A549 (cell line): Measurements from ENCODE around the gene CPE. TPM values are rescaled to one million over a fixed set of nuclear protein-coding genes. Genes with fewer than 3 reads are reported as not detected.
A peak's percentile ranks its signal among the peaks of the same experiment; 100 is the strongest.

Experiments
- ATAC-seq, 2 experiments: fragments of 200-7000 bp in 1 of 2; fragments of >200 bp in 1 of 2; cut with Nextera tagmentation in 1 of 2; cut with Tn5 transposase in 1 of 2; 3 replicates each; pipeline versions ENCODE4 v1.8.0 to v1.9.1; 2018 to 2020; ENCODE audit warnings: mild to moderate bottlenecking in 1 of 2, moderate library complexity in 1 of 2
- CTCF ChIA-PET: fragments of 300-600 bp; sonication (Branson Sonifier 250); formaldehyde crosslinking; extraction: SDS; loops from one replicate; lab custom pipeline; 2021; ENCODE audit warnings: antibody characterized with exemption, inconsistent platforms; lab: Yijun Ruan, JAX
- POLR2A ChIA-PET: fragments of 350-600 bp; formaldehyde crosslinking; extraction: SDS; loops from one replicate; lab custom pipeline; 2021; ENCODE audit warnings: antibody characterized with exemption, inconsistent platforms; lab: Yijun Ruan, JAX
- DNase-seq, 2 experiments: peaks; one replicate each; pipeline versions ENCODE4 v3.0.0 to v3.0.0-alpha.2; 2011 to 2016; ENCODE audit warnings: low read depth in 1 of 2, low spot score in 1 of 2
- FAIRE-seq: peaks from 2 replicates; lab custom pipeline; 2011; peaks lifted over from hg19 to GRCh38; lab: Jason Lieb, UNC
- H3K27ac ChIP-seq, 2 experiments: fragments of >200 bp; sonication (Bioruptor Twin); formaldehyde crosslinking; 3 replicates each; pipeline ENCODE4 v1.5.1; 2016 to 2017
- H3K4me1 ChIP-seq: fragments of >200 bp; sonication (Bioruptor Twin); formaldehyde crosslinking; 3 replicates; pipeline ENCODE4 v1.6.1; 2016
- H3K4me2 ChIP-seq: fragments of >200 bp; sonication (Bioruptor Twin); formaldehyde crosslinking; 3 replicates; pipeline ENCODE4 v1.6.1; 2016
- H3K4me3 ChIP-seq: fragments of >200 bp; sonication (Bioruptor Twin); formaldehyde crosslinking; 3 replicates; pipeline ENCODE4 v1.5.1; 2016
- H3K9me3 ChIP-seq: fragments of >200 bp; sonication (Bioruptor Twin); formaldehyde crosslinking; 3 replicates; pipeline ENCODE4 v1.6.1; 2016
- BHLHE40 ChIP-seq: IDR thresholded peaks from 2 replicates; pipeline ENCODE4 v1.6.1; 2012; ENCODE audit warnings: low read depth, low read length, inconsistent platforms
- CBX8 ChIP-seq: fragments of 200-600 bp; sonication (generic); IDR thresholded peaks from 2 replicates; pipeline ENCODE4 v1.6.1; 2016
- CEBPB ChIP-seq, 2 experiments: fragments of >200 bp in 1 of 2; sonication (Bioruptor Twin) in 1 of 2; formaldehyde crosslinking in 1 of 2; IDR thresholded peaks; 2 replicates each; pipeline ENCODE4 v1.6.1; 2012 to 2016
- CHD2 ChIP-seq: fragments of 150-350 bp; IDR thresholded peaks from 2 replicates; pipeline ENCODE4 v1.6.1; 2014; ENCODE audit warnings: low read length; ENCODE audit not compliant: partially characterized antibody
- EHF ChIP-seq: fragments of 250-450 bp; sonication (Bioruptor Pico); IDR thresholded peaks from 2 replicates; pipeline ENCODE4 v1.5.0; 2020; ENCODE audit warnings: mild to moderate bottlenecking
- EP300 ChIP-seq, 2 experiments: fragments of >200 bp; sonication (Bioruptor Twin); formaldehyde crosslinking; IDR thresholded peaks; 2 replicates in 1 of 2; 3 replicates in 1 of 2; pipeline ENCODE4 v1.6.1; 2016 to 2017
- FOSB ChIP-seq: fragments of 250-450 bp; sonication (Bioruptor Pico); IDR thresholded peaks from 2 replicates; pipeline ENCODE4 v1.5.0; 2020; ENCODE audit warnings: mild to moderate bottlenecking, moderate library complexity
- FOXS1 ChIP-seq: fragments of 250-450 bp; sonication (Bioruptor Pico); IDR thresholded peaks from 2 replicates; pipeline ENCODE4 v1.5.0; 2020; ENCODE audit warnings: mild to moderate bottlenecking, moderate library complexity
- GATA3 ChIP-seq: IDR thresholded peaks from 2 replicates; pipeline ENCODE4 v1.6.1; 2012; ENCODE audit warnings: borderline replicate concordance
- HDAC2 ChIP-seq: fragments of 200-600 bp; sonication (generic); IDR thresholded peaks from 2 replicates; pipeline ENCODE4 v1.6.1; 2016
- HES2 ChIP-seq: fragments of >200 bp; sonication (Bioruptor Twin); formaldehyde crosslinking; IDR thresholded peaks from 2 replicates; pipeline ENCODE4 v1.6.1; 2016
- HEYL ChIP-seq: fragments of 250-450 bp; sonication (Bioruptor Pico); IDR thresholded peaks from 2 replicates; pipeline ENCODE4 v1.8.0; 2021; ENCODE audit warnings: mild to moderate bottlenecking, moderate library complexity
- HOXB5 ChIP-seq: fragments of 250-450 bp; sonication (Bioruptor Pico); IDR thresholded peaks from 2 replicates; pipeline ENCODE4 v1.5.0; 2020; ENCODE audit warnings: mild to moderate bottlenecking, moderate library complexity
- JUNB ChIP-seq: fragments of >200 bp; sonication (Bioruptor Twin); formaldehyde crosslinking; IDR thresholded peaks from 2 replicates; pipeline ENCODE4 v1.6.1; 2016
- KDM1A ChIP-seq: fragments of 200-600 bp; sonication (generic); IDR thresholded peaks from 2 replicates; pipeline ENCODE4 v1.6.1; 2016; ENCODE audit warnings: low read depth, mild to moderate bottlenecking
- KDM5A ChIP-seq: fragments of 200-600 bp; sonication (generic); IDR thresholded peaks from 2 replicates; pipeline ENCODE4 v1.6.1; 2016; ENCODE audit warnings: antibody characterized with exemption, mild to moderate bottlenecking
- MAZ ChIP-seq: fragments of 150-350 bp; IDR thresholded peaks from 2 replicates; pipeline ENCODE4 v1.6.1; 2014; ENCODE audit warnings: antibody characterized with exemption, low read depth, low read length, borderline replicate concordance
- NFE2L2 ChIP-seq: fragments of 150-350 bp; conservative IDR thresholded peaks from 2 replicates; pipeline ENCODE4 v1.6.1; 2014; ENCODE audit warnings: low read length
- PHF8 ChIP-seq: fragments of 200-600 bp; sonication (generic); IDR thresholded peaks from 2 replicates; pipeline ENCODE4 v1.6.1; 2016; ENCODE audit warnings: low read depth, mild to moderate bottlenecking, antibody characterized with exemption, moderate library complexity, borderline replicate concordance
- POLR2A ChIP-seq: IDR thresholded peaks from 2 replicates; pipeline ENCODE4 v1.6.1; 2012; ENCODE audit warnings: mild to moderate bottlenecking, low read length
- POLR2AphosphoS2 ChIP-seq: conservative IDR thresholded peaks from 2 replicates; pipeline ENCODE4 v1.6.1; 2012; ENCODE audit warnings: low read length, improper control_type of control experiment, inconsistent platforms
- RCOR1 ChIP-seq: fragments of 150-350 bp; IDR thresholded peaks from 2 replicates; pipeline ENCODE4 v1.6.1; 2014; ENCODE audit warnings: antibody characterized with exemption, low read length, low read depth
- REST ChIP-seq: fragments of 200-600 bp; sonication (generic); IDR thresholded peaks from 2 replicates; pipeline ENCODE4 v1.6.1; 2016; ENCODE audit warnings: antibody characterized with exemption, mild to moderate bottlenecking, moderate library complexity
- RNF2 ChIP-seq: fragments of 200-600 bp; sonication (generic); IDR thresholded peaks from 2 replicates; pipeline ENCODE4 v1.6.1; 2016; ENCODE audit warnings: low read depth, mild to moderate bottlenecking, antibody characterized with exemption, moderate library complexity, borderline replicate concordance
- SMC3 ChIP-seq: fragments of >200 bp; sonication (Bioruptor Twin); formaldehyde crosslinking; IDR thresholded peaks from 3 replicates; pipeline ENCODE4 v1.6.1; 2018; ENCODE audit warnings: inconsistent platforms
- TFCP2L1 ChIP-seq: fragments of 250-450 bp; sonication (Bioruptor Pico); IDR thresholded peaks from 2 replicates; pipeline ENCODE4 v1.5.0; 2021; ENCODE audit warnings: mild to moderate bottlenecking
- TP53 ChIP-seq: fragments of 250-450 bp; sonication (Bioruptor Pico); IDR thresholded peaks from 2 replicates; pipeline ENCODE4 v1.5.0; 2021; ENCODE audit warnings: mild to moderate bottlenecking, moderate library complexity
- ZSCAN20 ChIP-seq: fragments of 250-450 bp; sonication (Bioruptor Pico); IDR thresholded peaks from 2 replicates; pipeline ENCODE4 v1.8.0; 2022; ENCODE audit warnings: mild to moderate bottlenecking, moderate library complexity
- WGBS: methylation state at CpG from one replicate; pipeline ENCODE4 v1.1.6; 2017; ENCODE audit errors: missing lambda C conversion rate; 5-methylcytosine and 5-hydroxymethylcytosine counted together
- polyA plus RNA-seq, 4 experiments: library from polyadenylated mRNA; depleted of rRNA in 3 of 4; stranded (reverse); fragments of >200 nt; fragmentation: RNase III in 1 of 4; extraction: RNeasy Plus Mini Kit Qiagen cat#74134 plus additional on column Dnase treatment in 1 of 4; gene quantifications; 2 replicates in 3 of 4; 3 replicates in 1 of 4; pipeline ENCODE4 v1.2.3, GENCODE V29; 2011 to 2017
- TF ChIP-seq, protein P1 (sequence below): fragments of 450-650 bp; IDR thresholded peaks from 2 replicates; pipeline ENCODE4 v1.6.1; 2014; ENCODE audit warnings: antibody characterized with exemption
- TF ChIP-seq, protein P2 (sequence below): fragments of 150-350 bp; IDR thresholded peaks from 2 replicates; pipeline ENCODE4 v1.6.1; 2014; ENCODE audit warnings: low read depth, mild to moderate bottlenecking, low read length

Gene CPE
- polyA plus RNA-seq, 2 of the 4 experiments (the other 2 are of a cell fraction): 1.6 to 1.9 TPM

GRCh38 chr4:165433529-165433928 lies 54.7 kb downstream of the CPE start:
- H3K27ac ChIP-seq: no peak overlapping the region
- peak in 1 of 2 experiments; percentile 6 for DNase-seq
- 52% methylated on average over 5 of the region's 5 CpGs for WGBS
- H3K4me2 ChIP-seq: no peak overlapping the region
- H3K4me1 ChIP-seq: no peaks in the 10 kb centered on the region
- ChIA-PET POLR2A (no interaction called here), CTCF (interaction anchor here (1.2 kb wide), 1 partner anchor 31 kb away, joined by 3 read pairs; no protein-coding TSS in a partner anchor)
- H3K4me3 ChIP-seq: no peak overlapping the region
- no peaks in the 10 kb centered on the region for H3K9me3 ChIP-seq
- no peak for ATAC-seq
- no peak for TF ChIP-seq CHD2
- TF ChIP-seq MAZ: no peak
- no peak for TF ChIP-seq GATA3
- TF ChIP-seq HDAC2: no peak
- no peak for TF ChIP-seq CEBPB (IDR thresholded peaks at IDR 0.05)
- FAIRE-seq: no peak

GRCh38 chr4:165437691-165438090 lies 58.9 kb downstream of the CPE start:
- TF ChIP-seq TFCP2L1: no peak
- no peak for TF ChIP-seq CBX8
- TF ChIP-seq FOSB (CRISPR knock-in tag): no peak
- no peak for TF ChIP-seq EP300 (IDR thresholded peaks at IDR 0.05)
- TF ChIP-seq RCOR1: no peak
- no peak for TF ChIP-seq TP53 (CRISPR knock-in tag)
- TF ChIP-seq EHF (CRISPR knock-in tag): no peak
- TF ChIP-seq, protein P1, sequence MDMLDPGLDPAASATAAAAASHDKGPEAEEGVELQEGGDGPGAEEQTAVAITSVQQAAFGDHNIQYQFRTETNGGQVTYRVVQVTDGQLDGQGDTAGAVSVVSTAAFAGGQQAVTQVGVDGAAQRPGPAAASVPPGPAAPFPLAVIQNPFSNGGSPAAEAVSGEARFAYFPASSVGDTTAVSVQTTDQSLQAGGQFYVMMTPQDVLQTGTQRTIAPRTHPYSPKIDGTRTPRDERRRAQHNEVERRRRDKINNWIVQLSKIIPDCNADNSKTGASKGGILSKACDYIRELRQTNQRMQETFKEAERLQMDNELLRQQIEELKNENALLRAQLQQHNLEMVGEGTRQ: no peak
- TF ChIP-seq RNF2: no peak
- TF ChIP-seq KDM1A: no peak
- TF ChIP-seq POLR2AphosphoS2: no peak
- TF ChIP-seq BHLHE40: no peak
- no peak for TF ChIP-seq CHD2
- Histone ChIP-seq H3K4me1 (peaks cover 14% of the 10 kb centered on the region; the same call in 2 of the 3 replicates), H3K4me2 (no peak overlapping the region), H3K4me3 (no peak overlapping the region), H3K9me3 (no peaks in the 10 kb centered on the region), H3K27ac (no peak overlapping the region)
- ATAC-seq (no peak), DNase-seq (no peak), FAIRE-seq (no peak)
- WGBS: 65% methylated on average over 3 of the region's 3 CpGs
- ChIA-PET POLR2A (no interaction called here), CTCF (no interaction called here)

- CTCF ChIA-PET: no interaction called here
Observed at GRCh38 chr4:165439344-165439743, 60.5 kb downstream of the CPE start.

DNA sequence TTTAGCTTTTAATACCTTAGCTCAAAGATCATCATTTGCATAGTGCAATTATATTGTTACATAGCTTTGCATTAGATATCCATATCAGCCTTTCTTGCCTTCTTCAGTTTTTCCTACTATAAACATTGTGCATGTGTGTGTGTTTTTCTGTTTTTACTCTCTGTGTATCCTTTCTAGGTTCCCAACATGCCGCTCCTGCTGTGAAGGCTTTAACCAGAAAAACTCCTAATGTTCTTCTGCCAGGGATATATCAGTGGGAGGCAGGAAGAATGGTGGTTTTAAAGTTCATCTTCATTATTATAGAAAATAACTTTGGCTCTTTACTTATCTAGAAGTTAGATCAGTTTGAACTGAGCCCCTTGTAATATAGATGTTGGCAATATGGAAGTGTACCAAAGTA lies 61.2 kb downstream of the CPE start:
- peaks cover 14% of the 10 kb centered on the region; the same call in 2 of the 3 replicates for H3K4me1 ChIP-seq
- TF ChIP-seq PHF8 (no peak), EP300 (IDR thresholded peaks at IDR 0.05) (no peak), REST (no peak), HES2 (no peak), RCOR1 (no peak), KDM1A (no peak), CBX8 (no peak), RNF2 (no peak), POLR2AphosphoS2 (no peak), TFCP2L1 (no peak)
- TF ChIP-seq, protein P2, sequence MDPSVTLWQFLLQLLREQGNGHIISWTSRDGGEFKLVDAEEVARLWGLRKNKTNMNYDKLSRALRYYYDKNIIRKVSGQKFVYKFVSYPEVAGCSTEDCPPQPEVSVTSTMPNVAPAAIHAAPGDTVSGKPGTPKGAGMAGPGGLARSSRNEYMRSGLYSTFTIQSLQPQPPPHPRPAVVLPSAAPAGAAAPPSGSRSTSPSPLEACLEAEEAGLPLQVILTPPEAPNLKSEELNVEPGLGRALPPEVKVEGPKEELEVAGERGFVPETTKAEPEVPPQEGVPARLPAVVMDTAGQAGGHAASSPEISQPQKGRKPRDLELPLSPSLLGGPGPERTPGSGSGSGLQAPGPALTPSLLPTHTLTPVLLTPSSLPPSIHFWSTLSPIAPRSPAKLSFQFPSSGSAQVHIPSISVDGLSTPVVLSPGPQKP: no peak

More at GRCh38 chr4:165439344-165439743, 60.5 kb downstream of the CPE start:
- Histone ChIP-seq H3K4me1 (peaks cover 14% of the 10 kb centered on the region; the same call in 2 of the 3 replicates), H3K4me3 (no peak overlapping the region), H3K27ac (no peak overlapping the region), H3K4me2 (no peak overlapping the region), H3K9me3 (no peaks in the 10 kb centered on the region)
- FAIRE-seq: no peak
- TF ChIP-seq HOXB5 (CRISPR knock-in tag) (no peak), FOXS1 (no peak), ZSCAN20 (no peak), NFE2L2 (no peak), RCOR1 (no peak), KDM5A (no peak), HES2 (no peak), SMC3 (no peak), HEYL (CRISPR knock-in tag) (no peak), POLR2A (no peak), JUNB (no peak)
- 69% methylated on average over 2 of the region's 2 CpGs for WGBS
- ATAC-seq: no peak
- POLR2A ChIA-PET: no interaction called here
- no peak for DNase-seq

More for the DNA sequence above, 61.2 kb downstream of the CPE start:
- ATAC-seq (no peak), DNase-seq (no peak), FAIRE-seq (no peak)
- no peaks in the 10 kb centered on the region for H3K9me3 ChIP-seq
- H3K4me3 ChIP-seq: no peak overlapping the region
- H3K27ac ChIP-seq: no peak overlapping the region
- POLR2A ChIA-PET: no interaction called here
- WGBS: 6% methylated on average over 1 of the region's 1 CpG
- CTCF ChIA-PET: no interaction called here
- peak overlapping the region; percentile 57 for H3K4me2 ChIP-seq
